Fibroblast of pulmonary artery (primary cell): Measurements from ENCODE around the gene SMARCC2.
"Not testable (repeated sequence)": the region's sequence is repeated elsewhere in the genome, so short reads cannot be mapped to it uniquely, and the experiment has no call there.

Experiments
- DNase-seq: peaks from one replicate; pipeline ENCODE4 v3.0.0-alpha.2; 2010; ENCODE audit warnings: low read depth
- H3K4me3 ChIP-seq: replicated peaks from 2 replicates; pipeline ENCODE4 v1.5.1; 2011; ENCODE audit warnings: low read depth, mild to moderate bottlenecking, control low read depth, low read length, moderate library complexity
- TF ChIP-seq, protein P1 (sequence below): IDR thresholded peaks from 2 replicates; pipeline ENCODE4 v1.5.1; 2011; ENCODE audit warnings: mild to moderate bottlenecking, control low read depth, low read length, inconsistent platforms; ENCODE audit errors: missing control alignments

Gene SMARCC2

DNA sequence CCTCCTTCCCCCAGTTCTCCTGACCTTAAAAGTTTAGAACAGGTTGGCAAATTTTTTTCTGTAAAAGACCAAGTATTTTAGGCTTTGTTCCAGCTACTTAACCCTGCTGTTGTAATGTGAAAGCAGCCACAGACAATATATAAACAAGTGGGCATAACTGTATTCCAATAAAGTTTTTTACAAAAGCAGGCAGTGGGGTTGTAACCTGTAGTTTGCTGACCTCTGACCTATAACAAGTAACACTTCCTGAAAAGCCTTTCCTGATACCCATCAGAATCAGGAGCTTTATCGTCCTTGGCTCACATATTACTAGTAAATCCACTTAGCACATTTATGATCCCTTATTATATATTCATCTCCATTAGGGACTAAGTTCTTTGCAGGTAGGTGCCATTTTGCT, 13.1 kb upstream of the SMARCC2 start:
- no peak overlapping the region for H3K4me3 ChIP-seq
- DNase-seq = no peak
- TF ChIP-seq, protein P1, sequence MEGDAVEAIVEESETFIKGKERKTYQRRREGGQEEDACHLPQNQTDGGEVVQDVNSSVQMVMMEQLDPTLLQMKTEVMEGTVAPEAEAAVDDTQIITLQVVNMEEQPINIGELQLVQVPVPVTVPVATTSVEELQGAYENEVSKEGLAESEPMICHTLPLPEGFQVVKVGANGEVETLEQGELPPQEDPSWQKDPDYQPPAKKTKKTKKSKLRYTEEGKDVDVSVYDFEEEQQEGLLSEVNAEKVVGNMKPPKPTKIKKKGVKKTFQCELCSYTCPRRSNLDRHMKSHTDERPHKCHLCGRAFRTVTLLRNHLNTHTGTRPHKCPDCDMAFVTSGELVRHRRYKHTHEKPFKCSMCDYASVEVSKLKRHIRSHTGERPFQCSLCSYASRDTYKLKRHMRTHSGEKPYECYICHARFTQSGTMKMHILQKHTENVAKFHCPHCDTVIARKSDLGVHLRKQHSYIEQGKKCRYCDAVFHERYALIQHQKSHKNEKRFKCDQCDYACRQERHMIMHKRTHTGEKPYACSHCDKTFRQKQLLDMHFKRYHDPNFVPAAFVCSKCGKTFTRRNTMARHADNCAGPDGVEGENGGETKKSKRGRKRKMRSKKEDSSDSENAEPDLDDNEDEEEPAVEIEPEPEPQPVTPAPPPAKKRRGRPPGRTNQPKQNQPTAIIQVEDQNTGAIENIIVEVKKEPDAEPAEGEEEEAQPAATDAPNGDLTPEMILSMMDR = no peak

DNA sequence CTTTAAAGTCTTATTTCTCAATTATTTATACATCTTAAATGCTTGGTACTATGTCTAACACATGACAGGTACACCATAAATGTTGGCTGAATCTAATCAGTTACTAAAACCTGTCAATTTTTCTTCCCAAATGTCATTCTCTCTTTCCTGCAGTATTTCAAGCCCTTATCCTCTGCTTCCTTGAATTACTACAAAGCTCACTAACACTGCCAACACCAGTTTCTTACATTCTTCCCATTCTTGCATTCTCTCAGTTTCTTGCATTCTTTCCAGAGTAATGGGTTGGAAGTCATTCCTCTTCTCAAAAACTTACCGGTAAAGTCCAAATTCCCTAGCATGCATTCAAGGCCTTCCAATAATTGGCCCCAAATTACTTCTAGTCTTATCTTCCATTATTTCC, 9.6 kb upstream of the SMARCC2 start:
- peak; percentile 52 for DNase-seq
- TF ChIP-seq, protein P1 = no peak
- H3K4me3 ChIP-seq = no peak overlapping the region

DNA sequence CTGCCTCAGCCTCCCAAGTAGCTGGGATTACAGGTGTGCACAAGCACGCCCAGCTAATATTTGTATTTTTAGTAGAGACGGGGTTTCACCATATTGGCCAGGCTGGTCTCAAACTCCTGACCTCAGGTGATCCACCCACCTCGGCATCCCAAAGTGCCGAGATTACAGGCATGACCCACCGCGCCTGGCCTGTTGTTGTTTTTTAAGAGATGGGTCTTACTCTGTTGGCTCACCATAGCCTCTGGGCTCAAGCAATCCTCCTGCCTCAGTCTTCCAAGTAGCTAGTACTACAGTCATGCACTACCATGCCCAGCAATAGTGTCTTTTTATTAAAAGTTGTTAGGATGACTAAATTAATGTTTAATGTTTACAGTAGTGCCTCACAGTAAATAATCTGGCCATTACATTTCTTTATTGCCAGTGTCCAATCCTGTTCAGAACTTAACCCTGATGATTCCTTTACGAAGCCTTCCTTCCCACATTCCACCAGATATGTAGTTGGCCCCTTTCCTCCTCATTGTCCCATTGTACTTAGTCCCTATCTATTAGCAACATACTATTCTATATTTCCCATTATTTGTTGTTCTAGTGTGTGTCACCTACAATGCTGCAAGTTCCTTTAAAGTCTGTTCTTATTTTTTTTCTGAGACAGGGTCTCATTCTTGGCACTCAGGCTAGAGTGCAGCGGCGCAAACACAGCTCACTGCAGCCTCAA, 8.8 kb upstream of the SMARCC2 start:
- H3K4me3 ChIP-seq = no peak overlapping the region
- TF ChIP-seq, protein P1 = no peak
- no peak for DNase-seq

DNA sequence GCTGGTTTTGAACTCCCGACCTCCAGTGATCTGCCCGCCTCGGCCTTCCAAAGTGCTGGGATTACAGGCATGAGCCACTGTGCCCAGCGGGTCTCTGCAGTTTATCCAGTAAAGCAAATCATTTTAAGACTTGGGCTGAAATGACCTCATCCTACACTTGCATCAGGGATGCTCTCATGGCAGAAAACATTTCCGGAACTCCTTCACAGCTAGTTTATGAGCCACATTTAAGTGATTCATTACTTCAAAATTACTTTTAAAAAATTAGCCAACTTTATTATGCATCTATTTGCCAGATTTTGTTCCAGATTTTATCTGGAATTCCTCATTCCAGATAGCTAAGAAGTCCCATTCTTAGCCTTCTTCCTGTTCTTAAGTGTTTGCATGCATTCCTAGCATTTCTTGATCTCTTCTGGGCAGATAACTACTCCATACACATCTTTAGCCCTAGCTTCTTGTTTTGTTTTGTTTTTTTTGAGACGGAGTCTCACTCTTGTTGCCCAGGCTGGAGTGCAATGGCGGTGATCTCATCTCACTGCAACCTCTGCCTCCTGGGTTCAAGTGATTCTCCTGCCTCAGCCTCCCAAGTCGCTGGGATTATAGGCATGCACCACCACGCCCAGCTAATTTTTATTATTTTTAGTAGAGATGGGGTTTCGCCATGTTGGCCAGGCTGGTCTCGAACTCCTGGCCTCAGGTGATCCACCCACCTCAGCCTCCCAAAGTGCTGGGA, 7.7 kb upstream of the SMARCC2 start:
- H3K4me3 ChIP-seq = not testable (repeated sequence)
- peak; percentile 96 for DNase-seq

DNA sequence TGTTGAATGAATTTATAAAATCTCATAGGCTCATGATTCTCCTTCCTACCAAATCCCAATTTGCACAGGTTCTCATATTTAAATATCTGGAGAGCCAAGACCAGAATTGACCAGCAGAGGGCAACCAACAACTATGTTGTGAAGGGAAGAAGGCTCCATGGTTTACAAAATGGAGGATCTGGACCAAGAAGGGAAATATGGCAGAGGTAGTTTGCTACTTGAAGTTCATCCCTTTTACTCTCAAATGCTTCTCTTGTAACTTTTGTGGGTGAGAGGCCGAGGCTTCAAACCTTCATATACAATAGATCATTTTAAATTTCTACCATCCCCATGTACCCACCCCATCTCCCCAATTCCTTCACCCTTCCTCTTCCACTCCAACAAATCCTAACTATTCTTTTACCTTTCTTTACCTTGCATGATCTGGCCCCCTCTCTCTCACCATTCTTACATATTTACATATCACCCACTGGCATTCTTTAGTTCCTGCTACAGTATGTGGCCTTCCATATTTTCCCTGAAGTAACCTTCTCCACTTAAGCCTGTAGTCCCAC, 3.8 kb upstream of the SMARCC2 start:
- H3K4me3 ChIP-seq = no peak overlapping the region
- TF ChIP-seq, protein P1 = peak; percentile 83
- DNase-seq = peak; percentile 93

DNA sequence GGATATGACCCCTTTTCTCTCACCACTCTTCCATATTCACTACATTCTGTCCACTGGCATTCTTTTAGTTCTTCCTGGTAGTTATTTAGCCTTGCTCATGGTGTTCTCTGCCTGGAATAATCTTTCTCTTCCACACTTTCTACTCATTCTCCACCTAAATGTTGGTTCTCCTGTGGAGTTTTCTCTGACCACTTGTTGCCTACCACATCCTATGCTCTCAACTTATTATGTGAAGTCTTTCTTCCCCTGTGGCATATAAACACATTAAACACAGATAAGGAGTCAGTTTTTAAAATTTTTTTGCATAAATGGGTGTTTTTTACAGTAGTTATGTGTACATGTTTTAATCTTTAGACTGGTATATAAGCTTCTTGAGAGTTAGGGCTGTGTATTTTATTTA, 3.3 kb upstream of the SMARCC2 start:
- TF ChIP-seq, protein P1 = no peak
- H3K4me3 ChIP-seq = no peak overlapping the region
- DNase-seq = no peak

DNA sequence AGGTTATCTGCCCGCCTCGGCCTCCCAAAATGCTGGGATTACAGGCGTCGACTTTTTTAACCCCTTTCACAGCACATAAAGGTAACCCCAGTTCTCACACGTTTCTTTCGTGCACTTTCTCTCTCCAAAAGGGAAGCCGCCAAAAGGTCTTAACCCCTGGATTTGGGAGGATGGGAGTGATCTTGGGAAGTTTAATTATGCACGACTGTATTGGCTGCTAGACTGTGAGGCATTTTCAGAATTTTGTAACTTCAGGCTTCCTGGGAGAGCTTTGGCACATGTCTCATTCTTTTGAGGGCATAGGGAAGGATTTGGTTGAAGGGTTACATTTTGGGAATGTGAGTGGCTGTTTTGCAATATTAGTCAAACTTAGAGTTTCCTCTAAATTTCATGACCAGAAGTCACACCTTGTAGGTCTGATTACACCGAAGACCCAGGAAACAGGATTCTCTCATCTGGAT, 1.4 kb upstream of the SMARCC2 start:
- no peak for DNase-seq
- TF ChIP-seq, protein P1 = no peak
- H3K4me3 ChIP-seq = peak overlapping the region; percentile 76
